DOHH2 (cell line): ENCODE results near the gene RIPPLY3.
A peak's percentile ranks its signal among the peaks of the same experiment; 100 is the strongest.

Experiments used
- H3F3A ChIP-seq: fragments of 200-600 bp; sonication (generic), shearing (Covaris generic); 2 replicates; pipeline ENCODE4 v1.6.0; 2016; ENCODE audit warnings: antibody characterized with exemption, mild to moderate bottlenecking; ENCODE audit not compliant: control insufficient read depth, insufficient read depth
- H3K27ac ChIP-seq: fragments of 200-600 bp; sonication (generic); 2 replicates; pipeline ENCODE4 v1.5.1; 2014; ENCODE audit warnings: low read depth, mild to moderate bottlenecking, low read length, moderate library complexity
- H3K27me3 ChIP-seq: fragments of 200-600 bp; sonication (generic); 2 replicates; pipeline ENCODE4 v1.6.1; 2014; ENCODE audit warnings: mild to moderate bottlenecking, low read length, mixed read lengths; ENCODE audit not compliant: control insufficient read depth
- H3K36me3 ChIP-seq: fragments of 200-600 bp; sonication (generic); 2 replicates; pipeline ENCODE4 v1.6.1; 2014; ENCODE audit warnings: mild to moderate bottlenecking, low read length, moderate library complexity, mixed read lengths; ENCODE audit not compliant: control insufficient read depth
- H3K4me1 ChIP-seq: fragments of 200-600 bp; sonication (generic); 2 replicates; pipeline ENCODE4 v1.6.1; 2014; ENCODE audit warnings: mild to moderate bottlenecking, low read length, mixed read lengths; ENCODE audit not compliant: control insufficient read depth
- H3K4me2 ChIP-seq: fragments of 200-600 bp; sonication (generic); 2 replicates; pipeline ENCODE4 v1.6.0; 2014; ENCODE audit warnings: mild to moderate bottlenecking, low read length, moderate library complexity
- H3K4me3 ChIP-seq: fragments of 200-600 bp; sonication (generic); 2 replicates; pipeline ENCODE4 v1.5.1; 2014; ENCODE audit warnings: mild to moderate bottlenecking, low read length, mixed read lengths
- H3K79me2 ChIP-seq: fragments of 200-600 bp; sonication (generic); 2 replicates; pipeline ENCODE4 v1.6.1; 2014; ENCODE audit warnings: mild to moderate bottlenecking, low read length, mixed read lengths; ENCODE audit not compliant: control insufficient read depth
- H3K9me2 ChIP-seq: fragments of 200-600 bp; sonication (generic); replicated peaks from 2 replicates; pipeline ENCODE4 v1.6.1; 2014; ENCODE audit warnings: mild to moderate bottlenecking, low read length, mixed read lengths; ENCODE audit not compliant: control insufficient read depth
- H3K9me3 ChIP-seq: fragments of 200-600 bp; sonication (generic); 2 replicates; pipeline ENCODE4 v1.6.1; 2014; ENCODE audit warnings: antibody characterized with exemption, low read length, mixed read lengths; ENCODE audit not compliant: control insufficient read depth, insufficient read depth
- H4K20me1 ChIP-seq: fragments of 200-600 bp; sonication (generic); 2 replicates; pipeline ENCODE4 v1.6.0; 2014; ENCODE audit warnings: low read depth, mild to moderate bottlenecking, antibody characterized with exemption, low read length, moderate library complexity; ENCODE audit not compliant: control insufficient read depth, insufficient read depth
- EZH2phosphoT487 ChIP-seq: fragments of 200-600 bp; sonication (generic); IDR thresholded peaks from 2 replicates; pipeline ENCODE4 v1.6.1; 2017; ENCODE audit warnings: borderline replicate concordance, mild to moderate bottlenecking, antibody characterized with exemption, low read length, moderate library complexity, mixed read lengths
- TF ChIP-seq, protein P1 (sequence below): fragments of 200-600 bp; sonication (generic); IDR thresholded peaks from one replicate; pipeline ENCODE4 v1.5.1; 2014; ENCODE audit warnings: antibody characterized with exemption, mild to moderate bottlenecking, low read depth, low read length; ENCODE audit not compliant: poor library complexity, severe bottlenecking

The RIPPLY3 gene

DNA sequence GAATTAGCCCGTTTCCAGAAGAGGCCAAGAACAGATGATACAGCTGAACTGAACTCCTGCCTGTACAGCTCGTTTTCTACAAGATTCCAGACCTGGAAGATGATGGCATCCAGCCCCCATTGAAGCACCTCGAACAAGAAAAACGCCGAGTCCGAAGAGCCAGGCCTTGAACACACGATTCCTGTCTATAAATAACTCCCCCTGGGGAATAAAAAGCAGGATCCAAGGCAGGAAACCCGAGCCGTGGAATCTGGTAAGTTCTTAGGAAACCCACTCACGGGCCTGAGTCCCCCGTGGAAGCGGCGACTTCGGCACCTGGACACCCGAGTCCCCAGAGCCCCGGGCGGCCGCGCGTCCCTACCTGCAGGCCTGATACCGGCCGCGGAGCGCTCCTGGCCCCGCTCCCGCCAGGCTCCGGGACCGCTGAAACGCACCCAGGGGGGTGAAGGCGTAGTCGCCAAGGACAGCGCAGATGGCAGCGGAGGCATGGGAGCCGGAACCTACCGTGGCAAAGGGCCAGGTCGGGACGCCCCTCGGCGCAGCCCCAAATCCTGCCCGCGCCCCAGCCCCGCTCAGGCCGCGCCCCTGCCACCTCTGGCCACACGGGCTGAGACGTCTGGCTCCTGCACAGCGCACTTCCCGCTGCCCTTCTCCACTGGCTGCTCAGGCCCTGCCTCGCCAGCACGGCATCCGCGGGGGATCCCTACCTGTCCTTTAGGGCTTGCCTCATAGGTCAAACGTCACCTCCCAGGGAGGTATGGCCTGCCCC is 26.0 kb upstream of the RIPPLY3 start:
- peak overlapping the region; percentile 55 for H3K4me2 ChIP-seq
- TF ChIP-seq, protein P1, sequence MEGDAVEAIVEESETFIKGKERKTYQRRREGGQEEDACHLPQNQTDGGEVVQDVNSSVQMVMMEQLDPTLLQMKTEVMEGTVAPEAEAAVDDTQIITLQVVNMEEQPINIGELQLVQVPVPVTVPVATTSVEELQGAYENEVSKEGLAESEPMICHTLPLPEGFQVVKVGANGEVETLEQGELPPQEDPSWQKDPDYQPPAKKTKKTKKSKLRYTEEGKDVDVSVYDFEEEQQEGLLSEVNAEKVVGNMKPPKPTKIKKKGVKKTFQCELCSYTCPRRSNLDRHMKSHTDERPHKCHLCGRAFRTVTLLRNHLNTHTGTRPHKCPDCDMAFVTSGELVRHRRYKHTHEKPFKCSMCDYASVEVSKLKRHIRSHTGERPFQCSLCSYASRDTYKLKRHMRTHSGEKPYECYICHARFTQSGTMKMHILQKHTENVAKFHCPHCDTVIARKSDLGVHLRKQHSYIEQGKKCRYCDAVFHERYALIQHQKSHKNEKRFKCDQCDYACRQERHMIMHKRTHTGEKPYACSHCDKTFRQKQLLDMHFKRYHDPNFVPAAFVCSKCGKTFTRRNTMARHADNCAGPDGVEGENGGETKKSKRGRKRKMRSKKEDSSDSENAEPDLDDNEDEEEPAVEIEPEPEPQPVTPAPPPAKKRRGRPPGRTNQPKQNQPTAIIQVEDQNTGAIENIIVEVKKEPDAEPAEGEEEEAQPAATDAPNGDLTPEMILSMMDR, result no peak
- TF ChIP-seq EZH2phosphoT487, result no peak
- H3K36me3 ChIP-seq, result no peaks in the 10 kb centered on the region
- H3K9me3 ChIP-seq, result no peaks in the 10 kb centered on the region
- no peak overlapping the region for H3K27ac ChIP-seq
- no peaks in the 10 kb centered on the region for H3K9me2 ChIP-seq
- H4K20me1 ChIP-seq, result no peaks in the 10 kb centered on the region
- no peaks in the 10 kb centered on the region for H3F3A ChIP-seq
- peaks cover 8% of the 10 kb centered on the region for H3K27me3 ChIP-seq
- H3K4me1 ChIP-seq, result peaks cover 24% of the 10 kb centered on the region
- H3K79me2 ChIP-seq, result no peaks in the 10 kb centered on the region
- peak overlapping the region; percentile 48 for H3K4me3 ChIP-seq

DNA sequence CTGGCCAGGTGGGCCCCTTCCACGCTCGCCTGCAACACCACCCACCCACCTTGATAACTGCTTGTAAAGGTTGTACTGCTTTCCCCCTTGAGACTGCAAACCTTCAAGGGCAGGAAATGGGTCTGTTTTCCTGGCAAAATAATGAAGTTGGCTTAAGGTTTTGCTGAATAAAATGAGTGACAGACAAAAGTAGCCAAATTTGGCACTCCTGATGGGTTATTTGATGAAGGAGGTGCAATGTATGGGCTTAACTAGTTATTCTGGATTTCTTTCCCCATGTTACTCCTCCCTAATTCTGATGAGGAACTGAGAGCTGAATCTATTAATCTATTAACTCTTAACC is 25.5 kb upstream of the RIPPLY3 start:
- Histone ChIP-seq H3K79me2 (no peaks in the 10 kb centered on the region), H3K36me3 (no peaks in the 10 kb centered on the region), H3K9me3 (no peaks in the 10 kb centered on the region), H4K20me1 (no peaks in the 10 kb centered on the region), H3K4me2 (peak overlapping the region; percentile 55), H3K4me1 (peaks cover 24% of the 10 kb centered on the region), H3F3A (no peaks in the 10 kb centered on the region), H3K4me3 (peak overlapping the region; percentile 48), H3K27me3 (peaks cover 8% of the 10 kb centered on the region), H3K9me2 (no peaks in the 10 kb centered on the region), H3K27ac (no peak overlapping the region)
- no peak for TF ChIP-seq EZH2phosphoT487
- TF ChIP-seq, protein P1, result no peak

DNA sequence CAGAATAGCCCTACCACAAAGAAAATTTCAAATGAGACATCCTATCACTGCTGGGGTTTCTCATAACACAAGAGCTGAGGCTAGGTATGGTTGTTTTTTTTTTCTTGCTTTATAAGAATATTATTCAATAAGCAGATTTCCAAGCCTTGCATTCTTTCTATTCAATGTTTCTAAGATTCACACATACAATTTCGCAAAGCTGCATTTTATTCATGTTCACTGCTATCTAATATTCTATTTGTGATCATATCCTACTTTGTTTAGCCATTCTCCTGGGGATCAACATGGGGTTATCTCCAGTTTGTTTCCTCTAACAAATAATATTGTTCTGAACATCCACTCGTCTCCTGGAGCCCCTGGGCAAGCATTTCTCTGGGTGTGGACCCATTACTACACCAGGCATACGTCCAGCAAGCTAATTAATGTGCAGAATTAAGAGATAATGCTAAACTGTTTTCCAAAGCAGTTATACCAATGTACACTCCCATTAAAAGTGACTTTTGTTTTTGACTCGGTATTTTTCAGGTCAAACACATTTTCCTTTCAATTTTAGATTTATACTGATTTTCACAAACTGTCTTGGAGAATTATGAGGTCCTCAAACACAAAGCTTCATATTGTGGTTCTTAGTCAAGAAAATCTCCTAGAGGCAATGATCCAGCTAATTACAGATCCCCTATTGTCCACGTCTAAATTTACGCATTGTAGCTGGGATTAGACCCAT is 24.4 kb upstream of the RIPPLY3 start:
- no peak for TF ChIP-seq EZH2phosphoT487
- TF ChIP-seq, protein P1, result no peak
- peaks cover 8% of the 10 kb centered on the region for H3K27me3 ChIP-seq
- H3K36me3 ChIP-seq, result no peaks in the 10 kb centered on the region
- no peak overlapping the region for H3K27ac ChIP-seq
- no peaks in the 10 kb centered on the region for H3K79me2 ChIP-seq
- H3K4me2 ChIP-seq, result no peak overlapping the region
- no peaks in the 10 kb centered on the region for H3K9me3 ChIP-seq
- no peaks in the 10 kb centered on the region for H3K9me2 ChIP-seq
- peaks cover 18% of the 10 kb centered on the region for H3K4me1 ChIP-seq
- H3F3A ChIP-seq, result no peaks in the 10 kb centered on the region
- no peak overlapping the region for H3K4me3 ChIP-seq
- H4K20me1 ChIP-seq, result no peaks in the 10 kb centered on the region
